Left lung (tissue), 10 donors: ENCODE results near the gene GTSE1. TPM values are rescaled to one million over a fixed set of nuclear protein-coding genes. Genes with fewer than 3 reads are reported as not detected.

Experiments
- ATAC-seq: fragments of 200-7000 bp; cut with Tn5 transposase; one replicate; pipeline ENCODE4 v1.9.1; 2020; ENCODE audit warnings: moderate library complexity
- DNase-seq, 4 donors: peaks; one replicate each; pipeline ENCODE4 v3.0.0-alpha.2; 2013 to 2020
- H3K27ac ChIP-seq, 2 donors: fragments of 200-600 bp; sonication (generic) in 1 of 2; one replicate each; pipeline versions ENCODE4 v1.5.0 to v1.8.0; 2020 to 2021
- H3K27me3 ChIP-seq, 2 donors: fragments of 200-600 bp; sonication (generic) in 1 of 2; one replicate each; pipeline versions ENCODE4 v1.5.0 to v1.8.0; 2020 to 2021
- H3K36me3 ChIP-seq, 2 donors: fragments of 200-600 bp; sonication (generic) in 1 of 2; one replicate each; pipeline versions ENCODE4 v1.5.0 to v1.8.0; 2020 to 2021
- H3K4me1 ChIP-seq, 2 donors: fragments of 200-600 bp; one replicate each; pipeline ENCODE4 v1.8.0; 2021
- H3K4me3 ChIP-seq, 2 donors: fragments of 200-600 bp; sonication (generic) in 1 of 2; one replicate each; pipeline versions ENCODE4 v1.5.0 to v1.8.0; 2020 to 2021; ENCODE audit warnings: mild to moderate bottlenecking in 1 of 2
- H3K9me3 ChIP-seq, 2 donors: fragments of 200-600 bp; sonication (generic) in 1 of 2; one replicate each; pipeline versions ENCODE4 v1.5.0 to v1.8.0; 2020 to 2021
- CTCF ChIP-seq, 2 donors: fragments of 200-600 bp; sonication (generic) in 1 of 2; IDR thresholded peaks; one replicate each; pipeline versions ENCODE4 v1.5.0 to v1.8.0; 2021; ENCODE audit warnings: antibody characterized with exemption in 2 of 2
- intact Hi-C, 2 donors: fragments of 100-400 bp; cut with DNase I; formaldehyde crosslinking; loops; one replicate each; pipeline versions ENCODE4 v1.11.2 to v1.14.2; 2022
- polyA plus RNA-seq, 6 donors: library from polyadenylated mRNA; unstranded; fragments of 120-200 nt; gene quantifications; one replicate each; pipeline ENCODE4 v1.2.1, GENCODE V29; 2013; ENCODE audit not compliant: insufficient read length in 6 of 6
- total RNA-seq, 2 donors: library from RNA; stranded (reverse); fragmentation: NEBNext Ultra II Directional; extraction: Animal tissue kit (Norgen Biotek cat#: 25700); gene quantifications; one replicate each; pipeline ENCODE4 v1.2.1, GENCODE V29; 2021
- donor health status: DM: no; HTN: yes; CAD: no.
- donor health status: DM: no; HTN: no; CAD: no.

Gene GTSE1
- total and polyA plus RNA-seq, 8 donors = 1.5 to 30.6 (median 15.3) TPM

- Histone ChIP-seq H3K4me3 (no peak overlapping the region), H3K9me3 (no peaks in the 10 kb centered on the region), H3K4me1 (peaks cover 0 to under 1% of the 10 kb centered on the region in 2 donors), H3K27me3 (peaks cover 0 to 26% of the 10 kb centered on the region in 2 donors), H3K27ac (no peak overlapping the region), H3K36me3 (peaks cover 0 to 68% of the 10 kb centered on the region in 2 donors)
- intact Hi-C loops = no loop called here
- DNase-seq = peak in 1 of 4 donors; percentile 76
- ATAC-seq = no peak
- no peak for TF ChIP-seq CTCF (IDR thresholded peaks at IDR 0.05)
Measured at GRCh38 chr22:46362203-46362933, 65.7 kb downstream of the GTSE1 start.

GRCh38 chr22:46362934-46363515 is 66.4 kb downstream of the GTSE1 start:
- H3K9me3 ChIP-seq = no peaks in the 10 kb centered on the region
- H3K27me3 ChIP-seq = peaks cover 0 to 33% of the 10 kb centered on the region in 2 donors
- ATAC-seq = no peak
- H3K4me3 ChIP-seq = no peak overlapping the region
- H3K4me1 ChIP-seq = peaks cover 0 to 6% of the 10 kb centered on the region in 2 donors
- intact Hi-C loops = no loop called here
- no peak overlapping the region for H3K27ac ChIP-seq
- no peak for TF ChIP-seq CTCF (IDR thresholded peaks at IDR 0.05)
- H3K36me3 ChIP-seq = peaks cover 0 to 61% of the 10 kb centered on the region in 2 donors
- peak in 1 of 4 donors; percentile 45 for DNase-seq

- ATAC-seq (no peak), DNase-seq (no peak)
- intact Hi-C loops = no loop called here
- no peak for TF ChIP-seq CTCF (IDR thresholded peaks at IDR 0.05)
- Histone ChIP-seq H3K4me3 (no peak overlapping the region), H3K27me3 (peaks cover 0 to 34% of the 10 kb centered on the region in 2 donors), H3K36me3 (peaks cover 0 to 54% of the 10 kb centered on the region in 2 donors), H3K4me1 (peaks cover 0 to 6% of the 10 kb centered on the region in 2 donors), H3K9me3 (no peaks in the 10 kb centered on the region), H3K27ac (no peak overlapping the region)
Measured at GRCh38 chr22:46363611-46364321, 67.1 kb downstream of the GTSE1 start.

GRCh38 chr22:46364341-46365165 is 67.9 kb downstream of the GTSE1 start:
- no peak for TF ChIP-seq CTCF (IDR thresholded peaks at IDR 0.05)
- DNase-seq = peak in 1 of 4 donors; percentile 70
- H3K9me3 ChIP-seq = no peaks in the 10 kb centered on the region
- no peak overlapping the region for H3K27ac ChIP-seq
- intact Hi-C loops = loop anchor here in 1 of 2 donors (5.0 kb wide), 1 partner anchor 178 kb away; no protein-coding TSS in a partner anchor
- peaks cover 0 to 46% of the 10 kb centered on the region in 2 donors for H3K36me3 ChIP-seq
- H3K4me1 ChIP-seq = peaks cover 0 to 6% of the 10 kb centered on the region in 2 donors
- no peak for ATAC-seq
- H3K4me3 ChIP-seq = no peak overlapping the region
- H3K27me3 ChIP-seq = peaks cover 0 to 34% of the 10 kb centered on the region in 2 donors
